Measurements from ENCODE around the gene PFKM. TPM values are rescaled to one million over a fixed set of nuclear protein-coding genes. Genes with fewer than 3 reads are reported as not detected.
A peak's percentile ranks its signal among the peaks of the same experiment; 100 is the strongest.

Gene PFKM
- polyA plus RNA-seq, result 41.9 TPM
- long read RNA-seq, donor 1, result 0 reads
- long read RNA-seq, donor 2, transcript PFKM-203 (23 exons, 3,224 nt), result major isoform, 6 of 26 reads
- long read RNA-seq, donor 2, partial matches to known transcripts, result 19 of 26 reads
- long read RNA-seq, donor 2, other reads (novel, unspliced or antisense), result 0 of 26 reads
- long read RNA-seq, donor 3, result 0 reads
- long read RNA-seq, donor 4, partial matches to known transcripts, result 0 of 1 reads
- long read RNA-seq, donor 4, other reads (novel, unspliced or antisense), result 0 of 1 reads
- long read RNA-seq, donor 5, partial matches to known transcripts, result 0 of 4 reads
- long read RNA-seq, donor 5, other reads (novel, unspliced or antisense), result 0 of 4 reads
- long read RNA-seq, donor 6, partial matches to known transcripts, result 0 of 4 reads
- long read RNA-seq, donor 6, other reads (novel, unspliced or antisense), result 0 of 4 reads
- long read RNA-seq, donor 7, partial matches to known transcripts, result 0 of 4 reads
- long read RNA-seq, donor 7, other reads (novel, unspliced or antisense), result 0 of 4 reads
- long read RNA-seq, donor 8, partial matches to known transcripts, result 8 of 16 reads
- long read RNA-seq, donor 8, other reads (novel, unspliced or antisense), result 6 of 16 reads
- long read RNA-seq, donor 9, transcript PFKM-203 (23 exons, 3,224 nt), result major isoform, 5 of 24 reads
- long read RNA-seq, donor 9, partial matches to known transcripts, result 18 of 24 reads
- long read RNA-seq, donor 9, other reads (novel, unspliced or antisense), result 0 of 24 reads
- long read RNA-seq, donor 10, transcript PFKM-203 (23 exons, 3,224 nt), result major isoform, 5 of 6 reads
- long read RNA-seq, donor 10, partial matches to known transcripts, result 0 of 6 reads
- long read RNA-seq, donor 10, other reads (novel, unspliced or antisense), result 0 of 6 reads
- long read RNA-seq, donor 11, result 0 reads

DNA sequence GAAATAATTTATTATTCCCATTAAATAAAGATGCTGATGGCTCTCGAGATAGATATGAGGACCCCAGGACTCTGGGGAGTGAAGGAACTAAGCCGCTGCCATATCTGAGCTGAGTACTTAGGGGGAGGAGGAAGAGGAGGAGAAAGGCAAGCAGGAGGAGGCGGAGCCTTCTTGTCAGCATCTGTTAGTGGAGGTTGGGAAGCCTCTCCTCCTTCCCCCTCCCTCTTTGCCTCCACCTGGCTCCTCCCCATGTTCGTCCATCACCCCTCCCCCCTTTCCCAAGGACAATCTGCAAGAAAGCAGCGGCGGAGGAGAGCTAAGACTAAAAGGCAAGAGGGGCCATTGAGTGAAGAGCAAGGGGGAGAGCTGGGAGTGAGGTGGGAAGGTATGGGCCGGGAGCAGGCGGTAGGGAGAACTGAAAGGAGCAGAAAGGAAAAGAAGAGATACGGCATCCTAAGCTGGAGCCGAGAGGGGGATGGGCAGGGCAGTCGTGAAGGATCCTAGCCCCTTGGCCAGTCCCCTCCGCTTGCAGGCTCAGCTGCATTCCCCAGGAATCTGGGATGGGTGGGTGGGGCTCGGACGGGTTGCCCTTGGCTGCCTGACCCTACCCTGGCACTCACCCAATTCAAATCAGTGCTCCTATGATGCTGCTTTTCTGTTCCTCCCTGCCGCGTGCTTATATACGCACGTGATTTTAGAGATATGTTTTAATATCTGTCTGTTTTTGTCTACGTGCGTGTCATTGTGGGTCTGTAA, at the start of gene PFKM:
Gene PFKM, plus strand, starts transcription at position 287 of the 756 bp plus-strand sequence. CDS start 3,411 bp downstream, outside the sequence.
- peak; percentile 87 to 91 for DNase-seq
- peak within 1 kb of the TSS; percentile 68 for H3K4me3 ChIP-seq (ENCODE audit: low read length)
- peak within 1 kb of the TSS; percentile 41 for H3K27ac ChIP-seq (ENCODE audit: low read length)
- H3K27me3 ChIP-seq (ENCODE audit: control insufficient read depth, insufficient read depth, low read length), result no peaks in the 10 kb centered on the region
- no peaks in the 10 kb centered on the region for H3K9me3 ChIP-seq (ENCODE audit: control insufficient read depth, low read depth, low read length)
- peaks cover 5% of the 10 kb centered on the region for H3K36me3 ChIP-seq (ENCODE audit: control insufficient read depth, insufficient read depth, low read length)
- peaks cover 8% of the 10 kb centered on the region for H3K4me1 ChIP-seq (ENCODE audit: control insufficient read depth, insufficient read depth, low read length)
- WGBS (ENCODE audit: insufficient coverage, low lambda C conversion rate), result 0% methylated on average over 1 of the region's 20 CpGs

DNA sequence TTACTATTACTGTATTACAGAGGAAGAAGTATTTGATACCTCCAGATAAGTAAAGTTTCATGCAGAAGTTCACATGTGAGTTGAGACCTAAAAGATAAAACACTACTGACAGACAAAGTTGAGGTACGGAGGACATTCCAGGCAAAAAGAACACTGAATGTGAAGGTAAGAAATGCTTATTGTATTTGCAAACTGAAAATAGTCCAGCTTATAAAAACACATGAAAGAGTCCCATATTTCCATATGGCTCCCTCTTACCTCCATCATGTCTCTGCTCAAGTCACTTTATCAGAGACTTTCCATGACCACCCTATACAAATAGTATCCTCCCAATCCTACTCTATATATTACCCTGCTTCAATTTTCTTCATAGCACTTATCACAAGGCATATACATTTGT, 49.1 kb upstream of the PFKM start:
- Histone ChIP-seq H3K27ac (ENCODE audit: low read length) (no peak overlapping the region), H3K4me3 (ENCODE audit: low read length) (no peak overlapping the region), H3K36me3 (ENCODE audit: control insufficient read depth, insufficient read depth, low read length) (peaks cover 36% of the 10 kb centered on the region), H3K4me1 (ENCODE audit: control insufficient read depth, insufficient read depth, low read length) (no peaks in the 10 kb centered on the region), H3K9me3 (ENCODE audit: control insufficient read depth, low read depth, low read length) (no peaks in the 10 kb centered on the region), H3K27me3 (ENCODE audit: control insufficient read depth, insufficient read depth, low read length) (no peaks in the 10 kb centered on the region)
- no CpG with 5 or more reads among the region's 1 CpG for WGBS (ENCODE audit: insufficient coverage, low lambda C conversion rate)
- no peak for DNase-seq

- H3K4me1 ChIP-seq (ENCODE audit: control insufficient read depth, insufficient read depth, low read length), result no peaks in the 10 kb centered on the region
Observed at GRCh38 chr12:48070731-48071130, 48.4 kb upstream of the PFKM start.

GRCh38 chr12:48071808-48072207, 47.4 kb upstream of the PFKM start:
- DNase-seq, result no peak
- H3K27ac ChIP-seq (ENCODE audit: low read length), result no peak overlapping the region
- no peaks in the 10 kb centered on the region for H3K4me1 ChIP-seq (ENCODE audit: control insufficient read depth, insufficient read depth, low read length)
- WGBS (ENCODE audit: insufficient coverage, low lambda C conversion rate), result no CpG with 5 or more reads among the region's 2 CpGs
- H3K36me3 ChIP-seq (ENCODE audit: control insufficient read depth, insufficient read depth, low read length), result peaks cover 36% of the 10 kb centered on the region
- H3K4me3 ChIP-seq (ENCODE audit: low read length), result no peak overlapping the region
- H3K9me3 ChIP-seq (ENCODE audit: control insufficient read depth, low read depth, low read length), result no peaks in the 10 kb centered on the region
- no peaks in the 10 kb centered on the region for H3K27me3 ChIP-seq (ENCODE audit: control insufficient read depth, insufficient read depth, low read length)

More at GRCh38 chr12:48070731-48071130, 48.4 kb upstream of the PFKM start:
- no peak overlapping the region for H3K4me3 ChIP-seq (ENCODE audit: low read length)
- H3K9me3 ChIP-seq (ENCODE audit: control insufficient read depth, low read depth, low read length), result no peaks in the 10 kb centered on the region
- DNase-seq, result no peak
- WGBS (ENCODE audit: insufficient coverage, low lambda C conversion rate), result 100% methylated on average over 1 of the region's 4 CpGs
- no peak overlapping the region for H3K27ac ChIP-seq (ENCODE audit: low read length)
- no peaks in the 10 kb centered on the region for H3K27me3 ChIP-seq (ENCODE audit: control insufficient read depth, insufficient read depth, low read length)
- H3K36me3 ChIP-seq (ENCODE audit: control insufficient read depth, insufficient read depth, low read length), result peaks cover 34% of the 10 kb centered on the region

GRCh38 chr12:48072266-48072665, 46.9 kb upstream of the PFKM start:
- Histone ChIP-seq H3K4me3 (ENCODE audit: low read length) (no peak overlapping the region), H3K27me3 (ENCODE audit: control insufficient read depth, insufficient read depth, low read length) (no peaks in the 10 kb centered on the region), H3K36me3 (ENCODE audit: control insufficient read depth, insufficient read depth, low read length) (peaks cover 35% of the 10 kb centered on the region), H3K4me1 (ENCODE audit: control insufficient read depth, insufficient read depth, low read length) (no peaks in the 10 kb centered on the region), H3K9me3 (ENCODE audit: control insufficient read depth, low read depth, low read length) (no peaks in the 10 kb centered on the region), H3K27ac (ENCODE audit: low read length) (no peak overlapping the region)
- no peak for DNase-seq
- 100% methylated on average over 2 of the region's 3 CpGs for WGBS (ENCODE audit: insufficient coverage, low lambda C conversion rate)

GRCh38 chr12:48074266-48074665, 44.9 kb upstream of the PFKM start:
- Histone ChIP-seq H3K27me3 (ENCODE audit: control insufficient read depth, insufficient read depth, low read length) (no peaks in the 10 kb centered on the region), H3K36me3 (ENCODE audit: control insufficient read depth, insufficient read depth, low read length) (peaks cover 29% of the 10 kb centered on the region), H3K4me3 (ENCODE audit: low read length) (no peak overlapping the region), H3K27ac (ENCODE audit: low read length) (no peak overlapping the region), H3K9me3 (ENCODE audit: control insufficient read depth, low read depth, low read length) (no peaks in the 10 kb centered on the region), H3K4me1 (ENCODE audit: control insufficient read depth, insufficient read depth, low read length) (no peaks in the 10 kb centered on the region)
- no peak for DNase-seq
- 100% methylated on average over 1 of the region's 1 CpG for WGBS (ENCODE audit: insufficient coverage, low lambda C conversion rate)

DNA sequence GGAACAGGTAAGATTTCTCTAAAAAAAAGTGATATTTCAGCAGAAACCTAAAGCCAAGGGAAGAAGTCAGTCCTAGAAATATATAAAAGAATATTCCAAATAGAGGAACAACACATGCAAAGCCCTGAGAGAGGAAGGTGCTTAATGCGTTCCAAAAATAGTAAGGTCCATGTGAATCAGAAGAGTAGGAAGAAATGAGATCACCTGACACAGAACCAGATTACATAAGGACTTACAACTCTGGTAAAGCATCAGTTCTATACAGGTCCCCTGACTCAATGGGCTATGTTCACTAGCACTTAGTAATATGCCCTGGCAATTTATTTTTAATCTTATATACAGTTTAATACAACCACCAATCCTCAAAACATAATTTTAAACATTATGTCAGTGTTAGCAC, 43.3 kb upstream of the PFKM start:
- 100% methylated on average over 1 of the region's 1 CpG for WGBS (ENCODE audit: insufficient coverage, low lambda C conversion rate)
- Histone ChIP-seq H3K27ac (ENCODE audit: low read length) (no peak overlapping the region), H3K27me3 (ENCODE audit: control insufficient read depth, insufficient read depth, low read length) (no peaks in the 10 kb centered on the region), H3K4me1 (ENCODE audit: control insufficient read depth, insufficient read depth, low read length) (no peaks in the 10 kb centered on the region), H3K36me3 (ENCODE audit: control insufficient read depth, insufficient read depth, low read length) (peaks cover 29% of the 10 kb centered on the region), H3K9me3 (ENCODE audit: control insufficient read depth, low read depth, low read length) (no peaks in the 10 kb centered on the region), H3K4me3 (ENCODE audit: low read length) (no peak overlapping the region)
- DNase-seq, result no peak

DNA sequence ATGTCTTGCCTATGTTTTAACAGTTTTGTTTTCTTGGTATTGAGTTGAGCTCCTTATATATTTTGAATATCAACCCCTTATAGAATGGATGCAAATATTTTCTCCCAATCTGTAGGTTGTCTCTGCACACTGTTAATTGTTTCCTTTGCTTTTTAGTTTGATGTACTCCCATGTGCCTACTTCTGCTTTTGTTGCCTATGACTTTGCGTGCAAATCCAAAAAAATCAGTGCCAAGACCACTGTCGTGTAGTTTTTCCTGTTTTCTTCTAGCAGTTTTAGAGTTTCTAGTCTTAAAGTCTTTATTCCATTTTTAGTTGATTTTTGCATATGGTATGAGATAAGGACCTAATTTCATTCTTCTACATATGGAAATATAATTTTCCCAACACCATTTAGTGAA, 42.1 kb upstream of the PFKM start:
- Histone ChIP-seq H3K27me3 (ENCODE audit: control insufficient read depth, insufficient read depth, low read length) (no peaks in the 10 kb centered on the region), H3K4me1 (ENCODE audit: control insufficient read depth, insufficient read depth, low read length) (no peaks in the 10 kb centered on the region), H3K4me3 (ENCODE audit: low read length) (no peak overlapping the region), H3K9me3 (ENCODE audit: control insufficient read depth, low read depth, low read length) (no peaks in the 10 kb centered on the region), H3K27ac (ENCODE audit: low read length) (no peak overlapping the region), H3K36me3 (ENCODE audit: control insufficient read depth, insufficient read depth, low read length) (peaks cover 27% of the 10 kb centered on the region)
- 100% methylated on average over 2 of the region's 2 CpGs for WGBS (ENCODE audit: insufficient coverage, low lambda C conversion rate)
- no peak for DNase-seq

DNA sequence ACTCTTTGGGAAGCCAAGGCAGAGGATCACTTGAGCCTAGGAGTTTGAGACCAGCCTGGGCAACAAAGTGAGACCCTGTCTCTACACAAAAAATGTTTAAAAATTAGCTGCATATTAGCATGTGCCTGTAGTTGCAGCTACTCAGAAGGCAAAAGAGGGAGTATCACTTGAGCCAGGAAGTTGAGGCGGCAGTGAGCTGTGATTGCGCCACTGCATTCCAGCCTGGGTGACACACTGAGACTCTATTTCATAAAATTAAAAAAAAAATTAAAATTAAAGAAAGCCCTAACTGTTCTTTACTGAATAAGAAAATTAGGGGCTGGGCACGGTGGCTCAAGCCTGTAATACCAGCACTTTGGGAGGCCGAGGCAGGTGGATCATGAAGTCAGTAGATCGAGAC, 40.3 kb upstream of the PFKM start:
- Histone ChIP-seq H3K27me3 (ENCODE audit: control insufficient read depth, insufficient read depth, low read length) (no peaks in the 10 kb centered on the region), H3K27ac (ENCODE audit: low read length) (no peak overlapping the region), H3K36me3 (ENCODE audit: control insufficient read depth, insufficient read depth, low read length) (peaks cover 28% of the 10 kb centered on the region), H3K9me3 (ENCODE audit: control insufficient read depth, low read depth, low read length) (no peaks in the 10 kb centered on the region), H3K4me3 (ENCODE audit: low read length) (no peak overlapping the region), H3K4me1 (ENCODE audit: control insufficient read depth, insufficient read depth, low read length) (no peaks in the 10 kb centered on the region)
- DNase-seq, result no peak
- WGBS (ENCODE audit: insufficient coverage, low lambda C conversion rate), result 92% methylated on average over 2 of the region's 5 CpGs

GRCh38 chr12:48080285-48080684, 38.9 kb upstream of the PFKM start:
- Histone ChIP-seq H3K27ac (ENCODE audit: low read length) (no peak overlapping the region), H3K9me3 (ENCODE audit: control insufficient read depth, low read depth, low read length) (no peaks in the 10 kb centered on the region), H3K27me3 (ENCODE audit: control insufficient read depth, insufficient read depth, low read length) (no peaks in the 10 kb centered on the region), H3K4me1 (ENCODE audit: control insufficient read depth, insufficient read depth, low read length) (no peaks in the 10 kb centered on the region), H3K36me3 (ENCODE audit: control insufficient read depth, insufficient read depth, low read length) (peaks cover 28% of the 10 kb centered on the region), H3K4me3 (ENCODE audit: low read length) (no peak overlapping the region)
- WGBS (ENCODE audit: insufficient coverage, low lambda C conversion rate), result 100% methylated on average over 3 of the region's 5 CpGs
- DNase-seq, result no peak

Measured in large intestine (tissue), 12 donors.